Measurements from ENCODE around the gene MOV10.

Gene MOV10

GRCh38 chr1:112675728-112676381 is 1.4 kb downstream of the MOV10 start:
- DNase-seq, result no peak

GRCh38 chr1:112676543-112676942 is 2.1 kb downstream of the MOV10 start:
- no peak for DNase-seq

GRCh38 chr1:112677501-112677900 is 3.0 kb downstream of the MOV10 start:
- DNase-seq, result no peak

- DNase-seq, result no peak
Measured at GRCh38 chr1:112678605-112679004, 4.1 kb downstream of the MOV10 start.

GRCh38 chr1:112685913-112686312 is 11.5 kb downstream of the MOV10 start:
- DNase-seq, result no peak

- no peak for DNase-seq
Measured at GRCh38 chr1:112686417-112686816, 12.0 kb downstream of the MOV10 start.

- DNase-seq, result no peak
Measured at GRCh38 chr1:112686835-112687234, 12.4 kb downstream of the MOV10 start.

GRCh38 chr1:112687361-112687760 is 12.9 kb downstream of the MOV10 start:
- DNase-seq, result no peak

GRCh38 chr1:112687785-112688496 is 13.5 kb downstream of the MOV10 start:
- no peak for DNase-seq

GRCh38 chr1:112688781-112689193 is 14.3 kb downstream of the MOV10 start:
- peak; percentile 75 for DNase-seq

- DNase-seq, result no peak
Measured at GRCh38 chr1:112689196-112689841, 14.9 kb downstream of the MOV10 start.

- DNase-seq, result no peak
Measured at GRCh38 chr1:112689842-112690237, 15.4 kb downstream of the MOV10 start.

GRCh38 chr1:112692681-112693080 is 18.2 kb downstream of the MOV10 start:
- no peak for DNase-seq

- peak; percentile 13 for DNase-seq
Measured at GRCh38 chr1:112693821-112694220, 19.4 kb downstream of the MOV10 start.

GRCh38 chr1:112694363-112694929 is 20.0 kb downstream of the MOV10 start:
- peak; percentile 17 for DNase-seq

- DNase-seq, result peak; percentile 15
Measured at GRCh38 chr1:112695276-112695675, 20.8 kb downstream of the MOV10 start.

- no peak for DNase-seq
Measured at GRCh38 chr1:112696578-112697314, 22.3 kb downstream of the MOV10 start.

GRCh38 chr1:112697781-112698201 is 23.3 kb downstream of the MOV10 start:
- no peak for DNase-seq

GRCh38 chr1:112698366-112699310 is 24.2 kb downstream of the MOV10 start:
- DNase-seq, result no peak

GRCh38 chr1:112699425-112700144 is 25.1 kb downstream of the MOV10 start:
- no peak for DNase-seq
